K562 (cell line): ENCODE results near the gene SCN8A. TPM values are rescaled to one million over a fixed set of nuclear protein-coding genes. Genes with fewer than 3 reads are reported as not detected.

Experiments
- AFF4 ChIP-seq: sonication (generic); formaldehyde crosslinking; IDR thresholded peaks from 2 replicates; pipeline ENCODE4 v1.8.0; 2023; ENCODE audit warnings: mild to moderate bottlenecking, missing genetic modification reagents
- CTBP1 ChIP-seq: fragments of 450-650 bp; IDR thresholded peaks from 2 replicates; pipeline ENCODE4 v1.6.1; 2016; ENCODE audit warnings: borderline replicate concordance
- CXXC5 ChIP-seq: fragments of 250-450 bp; sonication (Bioruptor Pico); IDR thresholded peaks from 2 replicates; pipeline ENCODE4 v1.8.0; 2022; ENCODE audit warnings: inconsistent platforms, mild to moderate bottlenecking, moderate library complexity
- IFI16 ChIP-seq: fragments of 250-450 bp; sonication (Bioruptor Pico); IDR thresholded peaks from 2 replicates; pipeline ENCODE4 v2.1.2; 2022; ENCODE audit warnings: mild to moderate bottlenecking, inconsistent platforms
- LCOR ChIP-seq: sonication (generic); formaldehyde crosslinking; IDR thresholded peaks from 2 replicates; pipeline ENCODE4 v1.8.0; 2022; ENCODE audit warnings: mild to moderate bottlenecking, missing genetic modification reagents
- MTA1 ChIP-seq: fragments of 450-650 bp; IDR thresholded peaks from 2 replicates; pipeline ENCODE4 v1.6.1; 2017; ENCODE audit warnings: borderline replicate concordance
- NCOA1 ChIP-seq: fragments of 450-650 bp; IDR thresholded peaks from 2 replicates; pipeline ENCODE4 v1.6.1; 2016; ENCODE audit warnings: low read depth
- NONO ChIP-seq, 2 experiments: fragments of 200-400 bp in 1 of 2; fragments of 450-650 bp in 1 of 2; formaldehyde crosslinking in 1 of 2; IDR thresholded peaks; 2 replicates each; pipeline ENCODE4 v1.6.1; 2017; ENCODE audit warnings: low read depth in 2 of 2, mild to moderate bottlenecking in 2 of 2, moderate library complexity in 2 of 2, low read length in 1 of 2
- PHB2 ChIP-seq: fragments of 450-650 bp; IDR thresholded peaks from 2 replicates; pipeline ENCODE4 v1.6.1; 2017; ENCODE audit warnings: low read depth
- RB1 ChIP-seq: fragments of 450-650 bp; IDR thresholded peaks from 2 replicates; pipeline ENCODE4 v1.6.1; 2017; ENCODE audit warnings: low read depth, mild to moderate bottlenecking
- RUNX1 ChIP-seq: sonication (generic); IDR thresholded peaks from 2 replicates; pipeline ENCODE4 v1.6.1; 2016; ENCODE audit warnings: antibody characterized with exemption, low read depth
- SFPQ ChIP-seq: fragments of 200-400 bp; formaldehyde crosslinking; IDR thresholded peaks from 2 replicates; pipeline ENCODE4 v1.6.1; 2017; ENCODE audit warnings: mild to moderate bottlenecking, low read depth, low read length, moderate library complexity
- SLC30A9 ChIP-seq: fragments of 250-450 bp; sonication (Bioruptor Pico); IDR thresholded peaks from 2 replicates; pipeline ENCODE4 v1.8.0; 2022; ENCODE audit warnings: mild to moderate bottlenecking, moderate library complexity
- SMAD4 ChIP-seq: fragments of 250-450 bp; sonication (Bioruptor Pico); conservative IDR thresholded peaks from 2 replicates; pipeline ENCODE4 v1.8.0; 2021; ENCODE audit warnings: inconsistent platforms, mild to moderate bottlenecking, moderate library complexity
- SNAPC5 ChIP-seq: fragments of 250-450 bp; sonication (Bioruptor Pico); IDR thresholded peaks from 2 replicates; pipeline ENCODE4 v1.8.0; 2021; ENCODE audit warnings: moderate library complexity, mild to moderate bottlenecking, inconsistent platforms
- SRSF9 ChIP-seq: fragments of 200-400 bp; formaldehyde crosslinking; IDR thresholded peaks from 2 replicates; pipeline ENCODE4 v1.6.1; 2017; ENCODE audit warnings: low read depth, low read length, borderline replicate concordance
- TRIM25 ChIP-seq: fragments of 450-650 bp; IDR thresholded peaks from 2 replicates; pipeline ENCODE4 v1.7.0; 2016; ENCODE audit warnings: borderline replicate concordance
- USF2 ChIP-seq: sonication (generic); formaldehyde crosslinking; IDR thresholded peaks from 2 replicates; pipeline ENCODE4 v1.5.0; 2020; ENCODE audit warnings: missing genetic modification reagents
- ZNF184 ChIP-seq: sonication (generic); formaldehyde crosslinking; IDR thresholded peaks from 2 replicates; pipeline ENCODE4 v1.5.0; 2020; ENCODE audit warnings: missing genetic modification reagents
- ZNF583 ChIP-seq: fragments of 250-450 bp; sonication (Bioruptor Pico); IDR thresholded peaks from 2 replicates; pipeline ENCODE4 v1.4.0; 2020
- ZNF830 ChIP-seq: fragments of 250-450 bp; sonication (Bioruptor Pico); IDR thresholded peaks from 2 replicates; pipeline ENCODE4 v1.5.0; 2021; ENCODE audit warnings: mild to moderate bottlenecking
- polyA plus RNA-seq, 8 experiments: library from polyadenylated mRNA; depleted of rRNA in 4 of 8; stranded (reverse) in 5 of 8; unstranded in 3 of 8; fragments of >200 nt; fragmentation: Nextera tagmentation in 2 of 8; fragmentation: Illumina TruSeq in 1 of 8; extraction: Ambion mirVana in 2 of 8; extraction: Trizol in 1 of 8; gene quantifications; 2 replicates each; pipeline versions ENCODE4 v1.2.1 to v1.2.3, GENCODE V29; 2011 to 2014; ENCODE audit warnings: inconsistent platforms in 1 of 8, missing spikeins in 1 of 8
- total RNA-seq, 7 experiments: library from RNA; depleted of rRNA in 6 of 7; stranded (reverse); fragments of >200 nt in 6 of 7; fragmentation: Illumina TruSeq in 2 of 7; extraction: Trizol in 2 of 7; gene quantifications; 2 replicates each; pipeline versions ENCODE4 v1.2.1 to v1.2.3, GENCODE V29; 2011 to 2021; ENCODE audit warnings: low replicate concordance in 1 of 7

SCN8A gene
- total and polyA plus RNA-seq, 9 of the 15 experiments (the other 6 are each of a cell fraction or from before 2014, with no cell fraction given), result 0.03 to 0.29 (median 0.15) TPM; not detected in 1

GRCh38 chr12:51590347-51591015 lies 552 bp upstream of the SCN8A start (continued):
- TF ChIP-seq AFF4 (CRISPR knock-in tag), result no peak
- peak in 1 of 2 experiments; percentile 71; a peak in 2 of 4 replicates for TF ChIP-seq NONO (IDR thresholded peaks at IDR 0.05; ENCODE audit: low read depth in 2 of 2, low read length in 1 of 2)
- no peak for TF ChIP-seq IFI16
- no peak for TF ChIP-seq SRSF9
- no peak for TF ChIP-seq PHB2
- no peak for TF ChIP-seq ZNF583 (CRISPR knock-in tag)
- peak; percentile 62; the same call in 1 of the 2 replicates for TF ChIP-seq SMAD4 (CRISPR knock-in tag)
- TF ChIP-seq SNAPC5, result no peak
- peak; percentile 88 for TF ChIP-seq RB1
- no peak for TF ChIP-seq LCOR (CRISPR knock-in tag)
- no peak for TF ChIP-seq SFPQ
- TF ChIP-seq CTBP1, result peak; percentile 83; the same call in 1 of the 2 replicates
- TF ChIP-seq RUNX1, result no peak
- no peak for TF ChIP-seq TRIM25
- TF ChIP-seq NCOA1, result no peak
- no peak for TF ChIP-seq SLC30A9
- no peak for TF ChIP-seq MTA1
- TF ChIP-seq ZNF184 (CRISPR knock-in tag), result no peak
- no peak for TF ChIP-seq ZNF830 (CRISPR knock-in tag)
- peak; percentile 89 for TF ChIP-seq CXXC5 (CRISPR knock-in tag)
- no peak for TF ChIP-seq USF2 (CRISPR knock-in tag)
